Stimulated activated naive CD4-positive, alpha-beta T cell treated with Interleukin-2 at 50 U/mL for 16 hours (primary cell): ENCODE measurements around the gene CACNB4.
"Not testable (repeated sequence)": the region's sequence is repeated elsewhere in the genome, so short reads cannot be mapped to it uniquely, and the experiment has no call there.

ENCODE experiments used
- DNase-seq: peaks from one replicate; lab custom pipeline; 2025; lab: John Stamatoyannopoulos, UW

Gene CACNB4

GRCh38 chr2:152098496-152099366, at the start of gene CACNB4:
Gene CACNB4, minus strand, starts transcription at chr2:152099044.
- DNase-seq = no peak

- DNase-seq = no peak
These were observed 35.8 kb upstream of the CACNB4 start for GRCh38 chr2:152134488-152135280.

GRCh38 chr2:152132306-152132705, 33.5 kb upstream of the CACNB4 start:
- DNase-seq = no peak

GRCh38 chr2:152127628-152128027, 28.8 kb upstream of the CACNB4 start:
- no peak for DNase-seq

GRCh38 chr2:152126664-152127063, 27.8 kb upstream of the CACNB4 start:
- DNase-seq = no peak

- no peak for DNase-seq
These were observed 23.3 kb upstream of the CACNB4 start for GRCh38 chr2:152122161-152122560.

GRCh38 chr2:152120430-152120829, 21.6 kb upstream of the CACNB4 start:
- no peak for DNase-seq

- DNase-seq = no peak
These were observed 17.1 kb upstream of the CACNB4 start for GRCh38 chr2:152115952-152116351.

GRCh38 chr2:152114366-152114765, 15.5 kb upstream of the CACNB4 start:
- DNase-seq = no peak

- not testable (repeated sequence) for DNase-seq
These were observed 8.3 kb upstream of the CACNB4 start for GRCh38 chr2:152107140-152107539.

- no peak for DNase-seq
These were observed 7.6 kb upstream of the CACNB4 start for GRCh38 chr2:152106464-152106863.

- no peak for DNase-seq
These were observed 4.4 kb upstream of the CACNB4 start for GRCh38 chr2:152103271-152103670.

GRCh38 chr2:152100961-152101360, 2.1 kb upstream of the CACNB4 start:
- DNase-seq = no peak

- no peak for DNase-seq
These were observed 665 bp upstream of the CACNB4 start for GRCh38 chr2:152099367-152100050.

- DNase-seq = no peak
These were observed 896 bp downstream of the CACNB4 start for GRCh38 chr2:152097801-152098495.

GRCh38 chr2:152097290-152097800, 1.5 kb downstream of the CACNB4 start:
- DNase-seq = no peak

- DNase-seq = no peak
These were observed 3.7 kb downstream of the CACNB4 start for GRCh38 chr2:152095146-152095545.

GRCh38 chr2:152094014-152094413, 4.8 kb downstream of the CACNB4 start:
- DNase-seq = no peak

GRCh38 chr2:152093464-152093863, 5.4 kb downstream of the CACNB4 start:
- DNase-seq = no peak

- DNase-seq = no peak
These were observed 6.7 kb downstream of the CACNB4 start for GRCh38 chr2:152092095-152092494.

GRCh38 chr2:152090726-152091125, 8.1 kb downstream of the CACNB4 start:
- not testable (repeated sequence) for DNase-seq

- no peak for DNase-seq
These were observed 9.6 kb downstream of the CACNB4 start for GRCh38 chr2:152089238-152089637.
